PFSK-1 (cell line): ENCODE results near the gene CCS.

Experiments
- FOXP2 ChIP-seq: optimal IDR thresholded peaks from 2 replicates; pipeline ENCODE3; 2011; ENCODE audit warnings: borderline replicate concordance, control low read depth, inconsistent platforms; ENCODE audit not compliant: insufficient read depth; ENCODE audit errors: extremely low read length, extremely low read depth
- POLR2AphosphoS5 ChIP-seq: IDR thresholded peaks from 2 replicates; pipeline ENCODE4 v1.6.1; 2012; ENCODE audit warnings: low read depth, mild to moderate bottlenecking, control low read depth, low read length, moderate library complexity
- SIN3A ChIP-seq: IDR thresholded peaks from 2 replicates; pipeline ENCODE4 v1.6.1; 2012; ENCODE audit warnings: mild to moderate bottlenecking, low read length, moderate library complexity, borderline replicate concordance; ENCODE audit not compliant: insufficient read depth
- TAF1 ChIP-seq: IDR thresholded peaks from 2 replicates; pipeline ENCODE4 v1.6.1; 2012; ENCODE audit warnings: low read length, control low read depth, borderline replicate concordance; ENCODE audit not compliant: insufficient read depth
- TF ChIP-seq, protein P1 (sequence below), 2 experiments: IDR thresholded peaks; 2 replicates each; pipeline versions ENCODE4 v1.6.1 to v1.8.0; 2011 to 2012; ENCODE audit warnings: low read depth in 2 of 2, low read length in 2 of 2, control low read depth in 1 of 2, inconsistent platforms in 1 of 2, mild to moderate bottlenecking in 1 of 2, moderate library complexity in 1 of 2; ENCODE audit not compliant: insufficient read depth in 1 of 2

The CCS gene

DNA sequence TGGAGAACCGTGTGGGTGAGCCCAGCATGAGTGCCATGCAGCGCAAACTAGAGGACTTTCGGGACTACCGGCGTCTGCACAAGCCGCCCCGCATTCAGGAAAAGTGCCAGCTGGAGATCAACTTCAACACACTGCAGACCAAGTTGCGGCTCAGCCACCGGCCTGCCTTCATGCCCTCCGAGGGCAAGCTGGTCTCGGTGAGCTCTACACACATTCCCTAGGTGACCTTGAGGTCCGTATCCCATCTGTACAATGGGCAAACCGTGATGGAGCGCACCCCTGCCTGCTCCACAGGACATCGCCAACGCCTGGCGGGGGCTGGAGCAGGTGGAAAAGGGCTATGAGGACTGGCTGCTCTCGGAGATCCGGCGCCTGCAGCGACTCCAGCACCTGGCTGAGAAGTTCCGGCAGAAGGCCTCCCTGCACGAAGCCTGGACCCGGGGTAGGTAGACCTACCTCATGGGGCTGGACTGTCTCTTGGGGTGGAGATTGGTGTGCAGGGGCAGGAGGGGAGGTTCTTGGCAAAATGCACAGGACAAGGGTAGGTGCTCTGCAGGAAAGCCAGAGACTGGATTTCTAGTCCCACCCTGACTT lies 35.2 kb upstream of the CCS start:
- TF ChIP-seq, protein P1, sequence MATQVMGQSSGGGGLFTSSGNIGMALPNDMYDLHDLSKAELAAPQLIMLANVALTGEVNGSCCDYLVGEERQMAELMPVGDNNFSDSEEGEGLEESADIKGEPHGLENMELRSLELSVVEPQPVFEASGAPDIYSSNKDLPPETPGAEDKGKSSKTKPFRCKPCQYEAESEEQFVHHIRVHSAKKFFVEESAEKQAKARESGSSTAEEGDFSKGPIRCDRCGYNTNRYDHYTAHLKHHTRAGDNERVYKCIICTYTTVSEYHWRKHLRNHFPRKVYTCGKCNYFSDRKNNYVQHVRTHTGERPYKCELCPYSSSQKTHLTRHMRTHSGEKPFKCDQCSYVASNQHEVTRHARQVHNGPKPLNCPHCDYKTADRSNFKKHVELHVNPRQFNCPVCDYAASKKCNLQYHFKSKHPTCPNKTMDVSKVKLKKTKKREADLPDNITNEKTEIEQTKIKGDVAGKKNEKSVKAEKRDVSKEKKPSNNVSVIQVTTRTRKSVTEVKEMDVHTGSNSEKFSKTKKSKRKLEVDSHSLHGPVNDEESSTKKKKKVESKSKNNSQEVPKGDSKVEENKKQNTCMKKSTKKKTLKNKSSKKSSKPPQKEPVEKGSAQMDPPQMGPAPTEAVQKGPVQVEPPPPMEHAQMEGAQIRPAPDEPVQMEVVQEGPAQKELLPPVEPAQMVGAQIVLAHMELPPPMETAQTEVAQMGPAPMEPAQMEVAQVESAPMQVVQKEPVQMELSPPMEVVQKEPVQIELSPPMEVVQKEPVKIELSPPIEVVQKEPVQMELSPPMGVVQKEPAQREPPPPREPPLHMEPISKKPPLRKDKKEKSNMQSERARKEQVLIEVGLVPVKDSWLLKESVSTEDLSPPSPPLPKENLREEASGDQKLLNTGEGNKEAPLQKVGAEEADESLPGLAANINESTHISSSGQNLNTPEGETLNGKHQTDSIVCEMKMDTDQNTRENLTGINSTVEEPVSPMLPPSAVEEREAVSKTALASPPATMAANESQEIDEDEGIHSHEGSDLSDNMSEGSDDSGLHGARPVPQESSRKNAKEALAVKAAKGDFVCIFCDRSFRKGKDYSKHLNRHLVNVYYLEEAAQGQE (IDR thresholded peaks at IDR 0.05; ENCODE audit: insufficient read depth in 1 of 2, low read depth in 2 of 2, low read length in 2 of 2): no peak
- TF ChIP-seq SIN3A: no peak
- TF ChIP-seq FOXP2: no peak
- no peak for TF ChIP-seq POLR2AphosphoS5
- TF ChIP-seq TAF1: no peak

DNA sequence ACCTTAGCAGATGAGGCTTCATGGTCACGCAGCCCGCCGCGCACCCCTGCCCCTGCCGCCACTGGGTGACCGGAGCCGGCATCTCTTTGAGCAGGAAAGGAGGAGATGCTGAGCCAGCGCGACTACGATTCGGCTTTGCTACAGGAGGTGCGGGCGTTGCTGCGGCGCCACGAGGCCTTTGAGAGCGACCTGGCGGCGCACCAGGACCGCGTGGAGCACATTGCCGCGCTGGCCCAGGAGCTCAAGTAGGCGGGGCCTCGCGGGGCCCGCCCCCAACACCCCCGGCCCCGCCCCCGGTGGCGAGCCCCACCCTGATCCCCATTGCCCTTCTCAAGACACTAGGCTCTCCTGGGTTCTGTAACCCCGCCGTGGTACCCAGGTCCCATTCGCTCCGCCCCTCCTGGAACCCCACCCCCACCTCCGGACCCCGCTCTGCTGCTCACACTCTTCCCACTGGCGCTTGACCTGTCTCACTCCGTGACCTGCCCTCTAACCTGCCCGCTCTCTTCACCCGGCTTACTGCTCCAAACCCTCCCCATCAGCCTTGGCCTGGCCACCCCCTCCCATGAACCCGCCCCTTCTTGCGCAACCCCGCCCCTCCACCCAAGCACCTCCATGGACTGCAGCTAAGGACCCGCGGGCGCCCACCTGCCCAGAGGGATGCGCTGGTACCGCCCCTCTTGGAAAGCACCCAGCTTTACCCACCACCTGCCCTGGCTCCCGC lies 33.7 kb upstream of the CCS start:
- no peak for TF ChIP-seq POLR2AphosphoS5
- TF ChIP-seq TAF1: no peak
- no peak for TF ChIP-seq SIN3A
- TF ChIP-seq, protein P1 (IDR thresholded peaks at IDR 0.05; ENCODE audit: insufficient read depth in 1 of 2, low read depth in 2 of 2, low read length in 2 of 2): no peak
- TF ChIP-seq FOXP2: no peak

DNA sequence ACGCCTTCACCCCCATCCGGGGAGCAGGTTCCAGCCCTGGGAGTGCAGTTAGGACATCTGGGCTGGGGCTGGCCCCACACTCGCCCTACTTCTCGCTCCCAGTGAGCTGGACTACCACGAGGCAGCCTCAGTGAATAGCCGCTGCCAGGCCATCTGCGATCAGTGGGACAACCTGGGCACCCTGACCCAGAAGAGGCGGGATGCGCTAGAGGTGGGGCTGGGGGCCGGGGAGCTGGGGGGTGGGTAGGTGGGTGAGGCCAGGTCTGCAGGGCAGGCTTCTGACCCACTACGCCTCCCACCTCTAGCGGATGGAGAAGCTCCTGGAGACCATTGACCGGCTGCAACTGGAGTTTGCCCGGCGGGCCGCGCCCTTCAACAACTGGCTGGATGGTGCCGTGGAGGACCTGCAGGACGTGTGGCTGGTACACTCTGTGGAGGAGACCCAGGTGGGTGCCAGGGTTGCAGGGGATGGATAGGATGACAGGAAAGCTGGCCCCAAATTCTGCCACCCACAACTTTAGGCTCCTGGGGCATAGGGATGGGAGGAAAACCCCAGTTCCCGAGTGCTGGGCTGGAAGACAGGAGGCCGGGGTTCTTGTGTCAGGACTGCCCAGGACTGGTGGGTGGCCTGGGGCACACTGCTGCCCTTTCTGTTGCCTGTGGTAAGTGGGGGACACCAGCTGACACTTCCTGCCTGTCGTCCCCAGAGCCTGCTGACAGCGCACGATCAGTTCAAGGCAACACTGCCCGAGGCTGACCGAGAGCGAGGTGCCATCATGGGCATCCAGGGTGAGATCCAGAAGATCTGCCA lies 32.9 kb upstream of the CCS start:
- no peak for TF ChIP-seq SIN3A
- TF ChIP-seq, protein P1 (IDR thresholded peaks at IDR 0.05; ENCODE audit: insufficient read depth in 1 of 2, low read depth in 2 of 2, low read length in 2 of 2): no peak
- TF ChIP-seq TAF1: no peak
- TF ChIP-seq FOXP2: no peak
- TF ChIP-seq POLR2AphosphoS5: no peak

DNA sequence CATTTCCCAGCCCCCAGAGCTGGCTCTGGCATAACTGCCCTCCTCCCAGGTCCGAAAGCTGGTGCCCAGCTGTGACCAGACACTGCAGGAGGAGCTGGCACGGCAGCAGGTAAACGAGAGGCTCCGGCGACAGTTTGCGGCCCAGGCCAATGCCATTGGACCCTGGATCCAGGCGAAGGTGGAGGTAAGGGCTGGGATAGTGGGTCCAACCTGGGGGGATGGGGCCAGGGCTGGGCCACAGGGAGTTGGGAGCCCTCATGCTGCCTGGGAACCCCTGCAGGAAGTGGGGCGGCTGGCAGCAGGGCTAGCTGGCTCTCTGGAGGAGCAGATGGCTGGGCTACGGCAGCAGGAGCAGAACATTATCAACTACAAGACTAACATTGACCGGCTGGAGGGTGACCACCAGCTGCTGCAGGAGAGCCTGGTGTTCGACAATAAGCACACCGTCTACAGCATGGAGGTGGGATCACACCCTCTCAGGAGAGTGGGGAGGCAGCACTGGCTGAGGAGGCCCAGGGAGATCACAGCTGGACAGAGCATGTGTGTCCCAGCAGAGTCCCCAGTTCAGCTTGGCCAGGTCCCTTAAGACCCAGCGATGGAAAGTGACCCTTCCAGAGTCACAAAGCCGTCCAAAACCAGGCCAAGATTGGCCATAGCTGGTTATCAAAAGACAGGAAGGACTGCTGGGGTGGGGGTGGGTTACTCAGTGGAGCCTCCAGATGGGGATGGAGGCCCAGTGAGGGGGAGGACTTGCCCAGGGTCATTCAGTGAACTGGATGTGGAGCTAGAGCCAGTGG lies 31.6 kb upstream of the CCS start:
- no peak for TF ChIP-seq TAF1
- no peak for TF ChIP-seq SIN3A
- TF ChIP-seq POLR2AphosphoS5: no peak
- TF ChIP-seq FOXP2: no peak
- TF ChIP-seq, protein P1 (IDR thresholded peaks at IDR 0.05; ENCODE audit: insufficient read depth in 1 of 2, low read depth in 2 of 2, low read length in 2 of 2): no peak
